Measurements from ENCODE around the gene NT5DC3.
A peak's percentile ranks its signal among the peaks of the same experiment; 100 is the strongest.

NT5DC3 gene

DNA sequence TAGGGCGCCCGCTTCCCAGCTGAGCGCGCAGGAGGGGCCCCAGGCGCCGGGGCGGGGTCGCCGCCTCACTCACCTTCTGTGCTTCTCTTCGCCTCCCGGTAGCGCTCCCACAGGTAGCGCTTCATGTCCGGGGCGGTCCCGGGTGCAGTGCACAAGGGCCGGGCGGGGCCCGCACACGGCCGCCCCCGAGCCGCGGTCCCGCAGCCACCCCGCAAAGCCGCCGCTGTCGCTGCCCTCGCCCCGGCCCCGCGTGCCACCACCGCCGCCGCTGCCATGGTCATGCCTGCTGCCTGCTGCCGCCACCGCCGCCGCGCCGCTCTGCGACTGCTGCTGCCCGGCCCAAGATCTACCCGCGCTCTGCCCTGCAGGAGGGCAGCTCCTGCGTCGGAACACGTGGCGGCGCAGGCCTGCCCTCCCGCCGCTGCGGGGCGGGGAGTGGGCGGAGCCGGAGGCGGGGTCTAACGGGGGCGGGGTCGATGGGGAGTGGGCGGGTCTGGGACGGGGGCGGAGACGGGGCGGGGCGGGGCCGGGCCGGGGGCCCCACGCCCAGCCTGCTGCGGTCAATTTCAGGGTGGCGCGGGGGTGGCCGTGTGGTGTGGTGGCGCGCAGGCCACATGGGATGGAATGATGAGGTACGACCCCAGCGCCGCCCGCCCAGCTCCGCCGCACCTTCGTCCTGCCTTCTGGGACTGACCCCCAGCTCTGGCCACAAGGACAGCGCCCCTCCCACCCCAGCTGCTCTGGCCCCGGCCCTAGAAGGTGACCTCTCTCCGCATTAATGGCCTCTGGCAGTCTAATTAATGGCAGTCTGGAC is at the start of gene NT5DC3:
Gene NT5DC3 (minus strand): TSS at position 359 of the 814 bp plus-strand sequence. CDS start 78 bp downstream, at position 281.
- peak; percentile 87 for DNase-seq

DNA sequence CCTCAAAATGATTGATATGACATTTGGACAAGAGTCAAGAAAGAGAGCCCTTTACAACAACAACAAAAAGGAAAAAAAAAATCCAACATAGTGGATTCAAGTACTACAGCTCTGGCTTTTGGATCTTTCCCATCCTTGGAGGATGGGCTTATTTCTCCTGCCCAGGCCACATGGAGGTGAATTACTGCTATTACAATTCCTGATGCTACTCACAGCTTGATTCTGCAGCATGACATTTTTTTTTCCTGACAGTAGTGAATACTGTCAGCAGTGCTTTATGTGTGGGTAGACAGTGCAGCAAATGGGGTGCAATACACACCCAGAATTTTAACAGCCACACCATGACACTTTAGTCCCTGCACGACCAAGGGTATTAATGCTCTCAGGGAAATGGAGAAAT is 46.7 kb upstream of the NT5DC3 start:
- no peak for DNase-seq

DNA sequence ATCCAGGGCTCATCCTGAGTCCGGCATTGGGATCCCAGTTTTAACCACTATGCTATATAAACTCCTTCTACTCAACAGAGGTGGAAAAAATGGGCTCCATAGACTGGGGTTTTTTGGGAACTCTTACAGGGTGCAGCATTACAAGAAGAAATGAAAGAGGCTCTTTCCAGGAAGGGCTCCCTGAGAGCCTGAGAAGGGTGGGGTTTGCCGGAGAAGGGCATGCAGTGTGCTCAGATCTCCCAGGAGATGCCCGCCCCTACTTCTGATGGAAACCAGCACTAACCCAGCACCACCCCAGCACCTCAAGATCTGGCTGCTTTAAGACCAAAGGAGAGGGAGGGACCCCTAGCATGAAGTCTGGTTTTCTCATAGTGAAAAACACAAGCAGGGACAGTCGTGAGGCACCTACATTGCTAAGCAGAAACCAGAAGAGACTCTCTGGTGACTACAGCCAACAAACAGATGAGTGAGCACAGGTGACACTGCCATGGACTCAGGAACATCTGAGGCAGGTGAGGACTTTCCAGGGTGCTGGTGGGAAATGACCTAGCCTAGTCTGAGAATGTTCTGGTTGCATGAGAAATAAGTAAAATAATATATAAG is 45.3 kb upstream of the NT5DC3 start:
- DNase-seq, result no peak

DNA sequence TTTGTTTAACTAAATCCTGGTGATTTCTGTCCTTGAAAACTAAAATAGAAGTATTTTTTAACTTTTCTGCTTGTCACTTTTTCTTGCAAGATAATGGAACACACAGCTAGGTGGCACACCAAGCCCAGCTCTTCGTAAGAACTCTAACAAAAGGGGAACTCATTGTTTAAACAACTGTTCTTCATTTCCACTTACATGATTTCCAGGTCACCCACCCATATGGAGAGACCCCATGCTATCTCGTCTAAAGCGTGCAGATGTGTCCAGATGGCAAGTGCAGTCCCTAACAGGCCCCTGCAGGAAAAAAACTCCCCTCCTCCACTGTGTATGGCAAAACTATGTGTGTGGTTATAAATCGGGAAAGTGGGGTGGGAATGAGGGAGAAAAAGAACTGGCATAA is 43.3 kb upstream of the NT5DC3 start:
- peak; percentile 63 for DNase-seq

DNA sequence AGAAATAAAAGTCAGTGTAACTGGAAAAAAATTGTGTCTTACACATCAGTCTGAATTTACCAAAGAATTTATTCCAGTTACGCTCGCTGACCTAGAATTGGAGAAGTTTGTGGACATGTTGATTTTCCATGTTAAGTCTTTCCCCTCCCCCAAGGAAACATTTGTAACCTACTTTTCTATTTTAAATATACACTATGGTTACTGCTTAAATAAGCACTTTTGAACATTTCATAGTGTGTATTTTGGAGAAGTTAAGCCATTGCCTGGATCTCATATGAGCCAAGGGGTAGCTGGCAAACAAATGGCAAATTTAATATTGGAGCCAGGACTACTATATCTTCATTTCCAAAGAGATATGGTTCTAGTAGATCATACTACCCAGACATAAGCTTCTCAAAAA is 42.9 kb upstream of the NT5DC3 start:
- DNase-seq, result no peak

DNA sequence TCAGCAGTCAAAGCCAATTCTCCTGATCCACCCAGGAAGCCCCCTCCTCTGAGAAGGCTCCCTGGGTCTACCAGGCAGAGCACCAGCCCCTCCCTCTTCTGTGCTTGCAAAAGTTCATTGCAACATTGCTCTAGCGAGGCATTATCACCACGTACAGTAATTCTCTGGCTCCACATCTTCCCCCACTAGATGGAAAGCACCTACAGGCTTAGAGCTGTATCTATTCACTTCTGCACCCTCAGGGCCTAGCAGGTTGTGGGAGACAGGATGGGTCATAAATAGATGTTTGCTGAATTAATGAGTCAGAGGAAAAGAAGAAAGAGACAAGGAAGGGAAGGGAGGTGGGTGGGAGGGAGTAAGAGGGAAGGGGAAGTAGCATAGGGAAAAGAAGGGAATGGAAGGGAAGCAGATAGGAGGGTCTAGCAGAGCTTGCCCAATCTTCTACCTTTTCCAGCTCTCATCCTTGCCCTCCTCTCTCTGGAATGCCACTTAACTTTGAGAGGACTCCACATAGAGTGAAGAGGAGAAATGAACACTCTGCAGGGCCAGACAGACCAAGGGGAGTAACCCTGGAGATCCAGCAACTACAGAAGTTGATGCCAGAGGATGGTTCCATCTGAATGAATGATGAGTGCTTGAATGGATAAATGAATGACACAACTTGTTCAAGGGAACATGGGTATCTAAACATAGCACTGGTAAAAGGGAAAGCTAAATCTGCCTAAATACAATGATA is 42.0 kb upstream of the NT5DC3 start:
- DNase-seq, result peak; percentile 9

DNA sequence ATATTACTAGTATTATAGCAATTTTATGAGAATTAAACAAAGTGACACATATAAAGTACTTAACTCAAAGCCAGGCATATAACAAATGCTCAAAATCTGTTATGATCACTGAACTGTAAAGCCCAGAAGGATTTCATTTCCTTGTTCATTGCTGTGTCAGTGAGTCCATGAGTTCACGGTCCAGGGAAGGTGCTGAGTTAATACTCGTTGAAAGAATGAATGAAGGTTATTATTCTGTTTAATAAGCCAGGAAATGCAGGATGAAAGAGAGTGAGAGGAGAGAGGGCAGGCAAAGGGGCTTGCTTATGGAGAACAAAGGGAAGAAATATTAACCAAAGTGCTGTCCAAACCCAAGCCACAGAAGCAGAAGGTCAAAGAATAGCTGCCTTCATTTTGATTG is 40.2 kb upstream of the NT5DC3 start:
- DNase-seq, result no peak

DNA sequence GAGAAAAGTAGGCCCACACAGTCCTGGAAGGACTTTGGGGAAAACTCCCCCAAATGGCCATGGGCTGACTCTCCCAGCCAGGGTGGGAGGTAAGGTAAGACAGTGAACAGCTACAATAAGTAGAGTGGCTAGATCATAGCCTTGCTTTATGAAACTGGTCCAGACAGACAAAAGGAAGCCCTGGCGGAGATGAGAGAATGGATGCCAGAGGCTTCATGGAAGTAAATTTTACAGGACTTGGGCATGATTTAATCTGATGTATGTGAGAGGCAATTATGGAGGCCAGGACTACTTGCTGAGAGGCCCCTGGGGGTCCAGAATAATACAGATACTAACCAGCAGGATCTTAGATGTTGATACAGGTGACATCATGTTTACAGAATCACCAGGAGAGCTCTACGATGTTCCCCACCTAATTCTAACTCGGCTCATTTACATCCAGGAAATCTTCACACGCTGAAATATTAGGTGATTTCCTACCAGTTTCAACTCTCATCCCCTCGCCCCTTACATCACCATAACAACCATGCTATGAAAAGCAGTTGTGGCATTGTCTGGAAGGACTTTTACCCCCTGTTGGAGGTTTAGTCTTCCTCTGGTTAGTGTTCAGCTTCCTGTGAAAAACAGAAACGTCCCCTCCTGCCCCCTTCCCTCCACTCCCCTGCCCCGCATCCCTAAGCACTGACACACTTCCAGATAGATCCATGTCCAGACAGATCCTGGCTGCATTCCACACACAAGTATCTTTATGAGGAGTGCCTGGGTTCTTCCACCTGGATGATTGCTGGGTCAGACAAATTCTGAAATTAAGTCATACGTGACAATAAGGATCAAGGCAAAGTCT is 39.5 kb upstream of the NT5DC3 start:
- no peak for DNase-seq

DNA sequence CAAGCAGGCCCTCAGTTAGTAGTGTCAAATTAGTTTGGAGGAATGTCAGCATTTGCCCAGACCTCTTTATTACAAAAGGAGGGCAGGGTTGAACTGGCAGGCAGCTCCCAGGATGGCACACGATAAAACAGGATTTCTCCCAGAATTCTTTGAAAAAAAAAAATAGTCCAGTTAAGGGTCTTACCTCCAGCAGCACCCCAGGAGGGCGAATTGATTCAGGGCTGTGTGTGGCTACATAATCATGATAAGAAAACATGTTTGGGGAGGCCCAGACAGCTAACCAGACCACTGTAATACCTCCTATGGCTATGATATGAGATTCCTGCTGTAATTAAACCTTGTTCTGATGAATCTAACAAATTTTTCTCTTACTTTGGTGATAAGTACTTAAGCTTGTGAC is 38.8 kb upstream of the NT5DC3 start:
- no peak for DNase-seq

DNA sequence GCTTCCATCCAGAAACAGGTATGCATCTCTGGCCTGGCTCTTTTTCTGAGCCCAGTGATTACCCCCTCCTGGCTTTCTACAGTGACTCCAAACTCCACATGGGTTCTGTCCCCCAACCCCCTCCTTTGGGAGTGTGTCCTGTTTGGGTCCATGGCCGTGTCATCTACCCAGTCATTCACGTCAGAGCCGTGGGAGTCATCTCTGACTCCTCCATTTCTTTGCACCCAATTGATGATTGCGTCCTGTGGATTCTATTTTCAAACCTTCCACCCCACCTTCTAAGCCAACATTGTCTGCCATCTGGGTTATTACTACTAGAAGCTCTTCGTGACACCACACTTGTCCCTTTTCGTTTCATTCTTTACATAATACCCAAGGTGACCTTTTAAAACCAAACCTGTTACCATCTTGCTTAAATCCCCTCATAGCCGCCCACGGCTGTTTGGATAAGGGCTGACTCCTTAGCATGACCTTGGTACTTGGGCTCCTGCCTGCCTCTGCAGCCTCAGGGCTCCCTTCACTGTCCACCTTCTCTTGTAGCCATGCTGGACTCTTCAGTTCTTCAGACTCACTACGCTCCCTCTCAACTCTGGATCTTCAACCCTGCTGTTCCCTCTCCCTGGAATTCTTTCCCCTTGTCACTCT is 38.1 kb upstream of the NT5DC3 start:
- DNase-seq, result no peak

DNA sequence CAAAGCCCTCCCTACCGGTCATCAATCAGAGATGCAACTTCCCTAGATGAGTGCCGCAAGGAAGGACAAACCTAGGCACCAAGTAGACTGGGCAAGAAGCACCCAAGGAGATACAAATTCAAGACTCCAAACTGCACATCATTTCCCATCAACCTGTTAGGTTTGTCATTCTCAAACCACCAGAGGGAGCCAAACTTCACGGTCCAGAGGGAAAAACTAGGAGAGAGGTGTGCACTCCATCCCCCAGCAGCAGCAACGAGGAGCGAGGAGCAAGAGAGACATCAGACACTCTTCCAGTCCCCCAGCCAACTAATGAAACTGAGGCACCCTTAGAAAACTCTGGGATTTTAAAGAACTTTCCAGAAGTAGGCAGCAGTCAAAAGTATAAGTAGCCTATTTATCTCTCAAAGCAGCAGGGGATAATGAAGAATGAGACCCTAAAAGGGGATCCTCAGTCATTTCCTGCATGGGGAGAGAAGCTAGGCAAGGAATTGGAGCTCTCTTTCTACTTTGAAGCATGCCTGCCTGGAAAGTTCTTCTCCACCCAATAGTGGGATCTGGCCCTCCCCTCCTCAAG is 37.0 kb upstream of the NT5DC3 start:
- peak; percentile 84 for DNase-seq

DNA sequence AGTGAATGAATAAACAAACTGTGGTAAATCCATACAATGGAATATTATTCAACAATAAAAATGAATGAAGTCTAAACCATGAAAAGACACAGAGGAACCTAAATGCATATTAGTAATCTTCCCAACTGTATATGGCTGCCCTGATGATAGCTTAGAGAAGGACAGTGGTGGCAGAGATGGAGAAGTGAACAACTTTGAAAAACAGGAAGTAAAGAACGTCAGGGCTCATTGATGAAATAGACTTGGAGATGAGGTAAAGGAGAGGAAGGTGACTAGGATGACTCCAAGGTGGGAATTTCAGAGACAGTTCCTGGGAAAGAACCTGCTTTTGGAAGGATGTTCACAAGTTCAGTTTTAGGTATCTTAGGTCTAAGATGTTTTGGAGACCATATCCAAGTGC is 36.3 kb upstream of the NT5DC3 start:
- peak; percentile 13 for DNase-seq

DNA sequence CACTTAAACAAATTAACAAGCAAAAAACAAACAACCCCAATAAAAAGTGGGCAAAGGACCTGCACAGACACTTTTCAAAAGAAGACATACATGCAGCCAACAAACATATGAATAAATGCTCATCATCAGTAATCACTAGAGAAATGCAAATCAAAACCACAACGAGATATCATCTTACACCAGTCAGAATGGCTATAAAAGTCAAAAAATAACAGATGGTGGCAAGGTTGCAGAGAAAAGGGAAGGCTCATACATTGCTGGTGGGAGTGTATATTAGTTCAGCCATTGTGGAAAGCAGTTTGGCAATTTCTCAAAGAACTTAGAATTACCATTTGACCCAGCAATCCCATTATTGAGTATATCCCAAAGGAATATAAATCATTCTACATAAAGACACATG is 34.6 kb upstream of the NT5DC3 start:
- no peak for DNase-seq

DNA sequence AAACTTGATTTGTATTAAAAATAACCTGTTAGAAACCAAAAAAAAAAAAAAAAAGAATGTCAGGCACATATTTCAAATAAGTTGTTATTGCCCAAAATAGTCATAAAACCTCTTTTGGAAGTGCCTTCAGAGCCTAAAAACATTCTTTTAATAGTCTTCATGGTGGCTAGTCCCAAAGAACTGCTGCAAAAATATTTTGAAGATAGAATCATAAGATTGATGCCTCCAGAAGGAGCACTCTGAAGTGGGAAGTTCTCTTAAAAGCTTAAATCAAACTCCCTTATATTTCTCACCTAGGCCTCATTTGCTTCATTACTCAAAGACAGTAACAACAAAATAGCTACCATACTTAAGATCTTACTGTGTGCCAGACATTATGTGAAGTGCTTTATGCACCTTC is 27.2 kb upstream of the NT5DC3 start:
- DNase-seq, result no peak

DNA sequence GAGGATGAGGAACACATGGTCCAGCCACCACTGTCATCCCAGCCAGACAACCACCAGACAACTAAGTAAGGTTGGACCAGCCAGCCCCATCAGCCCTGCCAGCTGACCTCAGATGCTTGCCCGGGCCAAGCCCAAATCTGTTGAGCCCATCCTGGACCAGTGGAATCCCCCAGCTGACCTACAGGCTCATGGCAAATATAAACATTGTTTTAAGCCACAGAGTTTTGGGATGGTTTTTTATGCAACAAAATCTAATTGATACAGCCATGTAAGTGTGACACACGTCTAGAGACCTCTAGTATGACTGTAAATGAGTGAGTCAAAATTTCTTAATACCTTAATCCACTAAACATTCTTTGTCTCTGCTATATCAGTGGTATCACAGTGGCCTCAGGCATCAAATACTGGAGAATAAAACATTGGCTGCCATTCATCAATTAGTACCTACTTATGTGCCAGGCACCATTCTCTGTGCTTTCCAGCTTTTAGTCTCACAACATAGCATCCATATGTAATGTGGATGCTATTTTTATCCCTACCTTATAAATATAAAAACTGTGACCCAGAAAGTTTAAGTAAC is 24.2 kb upstream of the NT5DC3 start:
- DNase-seq, result no peak

DNA sequence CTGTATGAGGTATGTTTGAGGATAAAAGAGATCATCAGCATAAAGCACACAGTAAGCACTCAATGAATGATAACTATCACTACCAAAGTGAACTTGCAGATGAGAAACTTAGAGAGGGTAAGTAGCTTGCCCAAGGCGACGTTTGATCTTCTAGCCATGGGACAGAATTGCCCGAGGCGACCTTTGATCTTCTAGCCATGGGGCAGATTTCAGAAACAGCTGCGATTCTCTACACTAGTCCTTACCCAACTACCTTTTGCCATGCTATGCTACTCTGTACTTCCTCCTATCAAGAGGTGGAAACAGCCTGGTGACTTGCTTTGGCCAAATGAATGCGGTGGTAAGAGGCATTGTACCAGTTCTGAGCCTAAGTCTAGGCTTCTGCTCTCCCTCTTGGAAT is 23.7 kb upstream of the NT5DC3 start:
- DNase-seq, result no peak

DNA sequence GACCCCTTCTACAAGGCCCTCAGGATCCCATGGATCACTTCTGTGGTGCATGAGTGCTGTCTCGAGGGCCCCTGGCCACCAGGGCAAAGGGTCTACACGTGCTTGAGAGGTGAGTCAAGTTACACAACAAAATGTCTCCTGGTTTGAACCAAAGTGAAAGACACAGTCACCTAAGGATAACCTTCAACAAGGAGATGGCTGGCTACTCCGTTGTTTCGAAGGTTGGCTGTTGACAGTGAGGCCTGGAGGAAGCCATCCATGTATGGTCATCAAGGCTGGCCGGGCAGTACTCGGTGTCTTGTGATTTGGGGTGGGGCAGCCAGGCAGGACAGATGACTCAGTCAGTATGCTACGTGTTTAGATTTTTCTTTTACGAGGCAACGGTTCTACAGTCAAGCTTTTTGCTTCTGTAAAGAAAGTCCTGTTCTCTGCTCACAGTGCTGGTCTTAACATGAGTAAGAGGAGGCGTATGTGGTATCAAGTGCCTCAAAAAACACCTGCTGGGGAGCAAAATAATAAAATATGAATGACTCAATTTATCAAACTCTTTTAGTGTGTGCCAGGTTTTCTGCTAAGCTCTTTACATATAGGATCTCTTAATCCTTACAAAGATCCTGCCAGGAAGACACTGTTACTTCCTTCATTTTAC is 18.0 kb upstream of the NT5DC3 start:
- no peak for DNase-seq

DNA sequence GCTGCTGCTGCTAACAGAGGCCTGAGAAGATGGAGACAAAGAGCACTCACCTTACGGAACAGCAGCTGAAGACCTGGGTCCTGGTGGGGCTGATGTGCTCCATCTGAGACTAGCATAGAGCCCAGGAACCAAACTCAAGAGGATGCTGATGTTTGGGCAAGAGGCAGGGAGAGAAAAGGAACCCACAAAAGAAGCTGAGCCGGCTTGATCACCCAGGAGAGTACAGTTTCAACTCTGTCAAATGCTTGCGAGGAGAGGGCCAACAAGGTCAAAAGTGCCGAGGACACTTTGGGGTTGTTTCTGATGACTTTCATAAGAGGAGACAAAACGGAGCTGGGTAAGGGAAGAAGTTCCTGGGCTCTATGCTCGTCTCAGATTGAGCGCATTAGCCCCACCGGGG is 17.3 kb upstream of the NT5DC3 start:
- DNase-seq, result no peak

DNA sequence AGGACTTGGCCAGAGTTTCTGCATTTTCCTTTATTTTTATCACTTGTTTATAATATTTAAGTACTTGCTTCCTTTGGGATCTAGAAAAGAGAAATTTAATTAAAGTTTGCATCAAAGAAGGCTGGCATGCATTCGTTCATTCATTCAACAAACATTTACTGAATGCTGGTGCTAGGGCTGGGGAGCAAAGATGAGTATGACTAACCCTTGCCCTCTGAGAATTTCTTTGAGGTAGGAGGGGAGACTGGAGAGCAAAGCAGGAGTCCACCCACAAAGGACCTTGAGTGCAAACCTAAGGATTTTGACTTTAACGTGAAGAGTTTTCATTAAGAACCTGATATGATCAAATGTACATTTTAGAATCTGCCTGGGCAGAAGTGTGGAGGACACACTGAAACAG is 16.1 kb upstream of the NT5DC3 start:
- no peak for DNase-seq

DNA sequence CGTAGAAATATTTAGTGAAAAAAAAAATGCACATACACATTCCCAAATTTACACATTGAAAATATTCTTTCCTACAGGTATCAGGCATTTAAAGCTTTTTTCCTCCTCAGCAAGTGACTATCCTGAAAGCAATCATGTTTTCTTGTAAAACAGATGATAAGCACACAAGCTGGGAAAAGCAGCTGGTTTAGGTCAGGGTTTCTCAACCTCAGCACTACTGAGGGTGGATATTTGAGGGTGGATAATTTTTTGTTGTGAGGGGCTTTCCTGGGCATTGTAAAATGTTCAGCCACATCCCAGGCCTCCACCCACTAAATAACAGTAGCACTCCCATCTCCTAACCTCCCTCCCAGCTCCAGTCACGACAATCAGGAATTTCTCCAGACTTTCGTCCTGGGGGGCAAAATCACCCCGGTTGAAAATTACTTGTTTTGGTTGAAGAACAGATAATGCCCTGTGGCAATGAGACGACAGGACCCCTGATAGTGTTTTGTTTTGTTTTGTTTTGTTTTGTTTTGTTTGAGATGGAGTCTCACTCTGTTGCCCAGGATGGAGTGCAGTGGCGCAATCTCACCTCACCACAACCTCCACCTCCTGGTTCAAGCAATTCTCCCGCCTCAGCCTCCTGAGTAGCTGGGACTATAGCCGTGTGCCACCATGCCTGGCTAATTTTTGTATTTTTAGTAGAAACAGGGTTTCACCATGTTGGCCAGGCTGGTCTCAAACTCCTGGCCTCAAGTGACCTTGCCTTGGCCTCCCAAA is 15.0 kb upstream of the NT5DC3 start:
- no peak for DNase-seq

Measured in hematopoietic multipotent progenitor cell treated with erythropoietin and hydrocortisone succinate and interleukin-3 and kit ligand, for 6 days (in vitro differentiated cells).